Smooth muscle cell (in vitro differentiated cells): Measurements from ENCODE around the gene PCSK4. TPM values are rescaled to one million over a fixed set of nuclear protein-coding genes. Genes with fewer than 3 reads are reported as not detected.

ENCODE experiments used
- DNase-seq: peaks from one replicate; lab custom pipeline; 2025; ENCODE audit not compliant: unreplicated experiment; lab: John Stamatoyannopoulos, UW
- H2AFZ ChIP-seq: fragments of 200-600 bp; sonication (generic); 2 replicates; pipeline ENCODE4 v1.6.0; 2016; ENCODE audit warnings: antibody characterized with exemption, low read depth, mild to moderate bottlenecking
- H3F3A ChIP-seq: fragments of 200-600 bp; sonication (generic); 2 replicates; pipeline ENCODE4 v1.6.0; 2017; ENCODE audit warnings: antibody characterized with exemption, low read depth
- H3K27ac ChIP-seq: fragments of 200-600 bp; sonication (generic); 2 replicates; pipeline ENCODE4 v1.5.1; 2016; ENCODE audit warnings: low read depth, mild to moderate bottlenecking
- H3K27me3 ChIP-seq: fragments of 200-600 bp; sonication (generic); 2 replicates; pipeline ENCODE4 v1.6.1; 2016; ENCODE audit warnings: low read depth, mild to moderate bottlenecking
- H3K36me3 ChIP-seq: fragments of 200-600 bp; sonication (generic); 2 replicates; pipeline ENCODE4 v1.5.1; 2016; ENCODE audit warnings: low read depth
- H3K4me1 ChIP-seq: fragments of 200-600 bp; sonication (generic); 2 replicates; pipeline ENCODE4 v1.5.1; 2016; ENCODE audit warnings: low read depth
- H3K4me2 ChIP-seq: fragments of 200-600 bp; sonication (generic); 2 replicates; pipeline ENCODE4 v1.6.0; 2016; ENCODE audit warnings: mild to moderate bottlenecking
- H3K4me3 ChIP-seq: fragments of 200-600 bp; sonication (generic); 2 replicates; pipeline ENCODE4 v1.5.1; 2016; ENCODE audit warnings: mild to moderate bottlenecking
- H3K79me2 ChIP-seq: fragments of 200-600 bp; sonication (generic); 2 replicates; pipeline ENCODE4 v1.6.0; 2016; ENCODE audit warnings: low read depth, mild to moderate bottlenecking
- H3K9ac ChIP-seq: fragments of 200-600 bp; sonication (generic); 2 replicates; pipeline ENCODE4 v1.6.0; 2016; ENCODE audit warnings: low read depth
- H3K9me3 ChIP-seq: fragments of 200-600 bp; sonication (generic); replicated peaks from 2 replicates; pipeline ENCODE4 v1.5.1; 2016; ENCODE audit warnings: low read depth
- H4K20me1 ChIP-seq: fragments of 200-600 bp; sonication (generic); 2 replicates; pipeline ENCODE4 v1.6.0; 2016; ENCODE audit warnings: low read depth
- WGBS: methylation state at CpG from one replicate; pipeline ENCODE4 v1.1.7; 2016; ENCODE audit warnings: low lambda C conversion rate; 5-methylcytosine and 5-hydroxymethylcytosine counted together
- polyA plus RNA-seq: library from polyadenylated mRNA; unstranded; fragments of >200 nt; fragmentation: Nextera tagmentation; extraction: Ambion mirVana; gene quantifications from 2 replicates; pipeline ENCODE4 v1.2.1, GENCODE V29; 2016
- total RNA-seq: library from RNA; depleted of rRNA; stranded (reverse); fragments of >200 nt; gene quantifications from 2 replicates; pipeline ENCODE4 v1.2.3, GENCODE V29; 2014
- TF ChIP-seq, protein P1 (sequence below): fragments of 200-600 bp; sonication (generic); IDR thresholded peaks from 2 replicates; pipeline ENCODE4 v1.5.1; 2017; ENCODE audit warnings: borderline replicate concordance, mild to moderate bottlenecking, antibody characterized with exemption; ENCODE audit not compliant: insufficient read depth, poor library complexity, severe bottlenecking

The PCSK4 gene
- total and polyA plus RNA-seq, 2 experiments from 2014 or later, result 1.7 to 8.7 TPM

DNA sequence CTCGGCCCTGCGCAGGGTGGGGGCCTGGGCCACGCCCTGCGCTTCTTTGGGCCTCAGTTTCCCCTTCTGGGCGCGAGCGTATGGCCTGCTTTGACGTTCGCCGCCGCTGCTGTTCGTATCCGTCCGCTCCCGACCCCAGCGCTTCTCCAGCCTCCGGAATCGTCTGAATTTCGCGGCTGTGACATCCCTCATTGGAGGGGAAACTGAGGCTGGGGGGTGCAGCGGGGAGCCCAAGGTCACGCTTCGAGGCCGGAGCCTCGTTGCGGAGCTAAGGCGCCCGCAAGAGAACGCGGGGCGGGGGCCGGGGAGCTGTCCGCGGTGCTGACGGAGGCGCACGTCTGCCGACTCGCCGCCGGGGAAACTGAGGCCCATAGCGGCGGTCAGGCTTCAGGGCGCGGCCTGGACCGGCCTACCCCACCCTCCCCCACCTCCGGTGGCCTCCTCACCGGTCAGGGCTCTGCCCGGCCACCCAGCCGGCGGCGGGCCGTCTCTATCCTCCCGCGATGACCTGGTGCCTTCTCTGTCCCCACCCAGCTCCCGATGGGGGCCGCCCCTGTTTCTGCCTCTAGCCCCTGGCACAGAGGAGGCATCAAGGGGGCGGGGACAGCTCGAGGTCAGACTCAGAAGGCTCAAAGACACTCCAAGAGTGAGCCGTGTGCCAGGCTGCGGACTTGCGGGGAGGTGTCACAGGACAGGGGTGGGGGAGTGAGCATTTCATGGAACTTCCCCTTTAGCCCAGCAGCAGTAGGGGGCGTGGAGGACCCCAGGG is 43.3 kb downstream of the PCSK4 start:
- Histone ChIP-seq H3K27me3 (peaks cover 63% of the 10 kb centered on the region), H3K9ac (no peak overlapping the region), H4K20me1 (peaks cover 53% of the 10 kb centered on the region), H3K4me1 (peaks cover 8% of the 10 kb centered on the region), H3F3A (peaks cover 17% of the 10 kb centered on the region), H3K9me3 (no peaks in the 10 kb centered on the region), H3K36me3 (no peaks in the 10 kb centered on the region), H3K79me2 (peaks cover under 1% of the 10 kb centered on the region), H2AFZ (no peak overlapping the region), H3K4me3 (peak overlapping the region; percentile 52), H3K4me2 (peak overlapping the region; percentile 86), H3K27ac (no peak overlapping the region)
- no peak for DNase-seq
- WGBS, result 13% methylated on average over 56 of the region's 63 CpGs
- TF ChIP-seq, protein P1, sequence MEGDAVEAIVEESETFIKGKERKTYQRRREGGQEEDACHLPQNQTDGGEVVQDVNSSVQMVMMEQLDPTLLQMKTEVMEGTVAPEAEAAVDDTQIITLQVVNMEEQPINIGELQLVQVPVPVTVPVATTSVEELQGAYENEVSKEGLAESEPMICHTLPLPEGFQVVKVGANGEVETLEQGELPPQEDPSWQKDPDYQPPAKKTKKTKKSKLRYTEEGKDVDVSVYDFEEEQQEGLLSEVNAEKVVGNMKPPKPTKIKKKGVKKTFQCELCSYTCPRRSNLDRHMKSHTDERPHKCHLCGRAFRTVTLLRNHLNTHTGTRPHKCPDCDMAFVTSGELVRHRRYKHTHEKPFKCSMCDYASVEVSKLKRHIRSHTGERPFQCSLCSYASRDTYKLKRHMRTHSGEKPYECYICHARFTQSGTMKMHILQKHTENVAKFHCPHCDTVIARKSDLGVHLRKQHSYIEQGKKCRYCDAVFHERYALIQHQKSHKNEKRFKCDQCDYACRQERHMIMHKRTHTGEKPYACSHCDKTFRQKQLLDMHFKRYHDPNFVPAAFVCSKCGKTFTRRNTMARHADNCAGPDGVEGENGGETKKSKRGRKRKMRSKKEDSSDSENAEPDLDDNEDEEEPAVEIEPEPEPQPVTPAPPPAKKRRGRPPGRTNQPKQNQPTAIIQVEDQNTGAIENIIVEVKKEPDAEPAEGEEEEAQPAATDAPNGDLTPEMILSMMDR, result no peak

DNA sequence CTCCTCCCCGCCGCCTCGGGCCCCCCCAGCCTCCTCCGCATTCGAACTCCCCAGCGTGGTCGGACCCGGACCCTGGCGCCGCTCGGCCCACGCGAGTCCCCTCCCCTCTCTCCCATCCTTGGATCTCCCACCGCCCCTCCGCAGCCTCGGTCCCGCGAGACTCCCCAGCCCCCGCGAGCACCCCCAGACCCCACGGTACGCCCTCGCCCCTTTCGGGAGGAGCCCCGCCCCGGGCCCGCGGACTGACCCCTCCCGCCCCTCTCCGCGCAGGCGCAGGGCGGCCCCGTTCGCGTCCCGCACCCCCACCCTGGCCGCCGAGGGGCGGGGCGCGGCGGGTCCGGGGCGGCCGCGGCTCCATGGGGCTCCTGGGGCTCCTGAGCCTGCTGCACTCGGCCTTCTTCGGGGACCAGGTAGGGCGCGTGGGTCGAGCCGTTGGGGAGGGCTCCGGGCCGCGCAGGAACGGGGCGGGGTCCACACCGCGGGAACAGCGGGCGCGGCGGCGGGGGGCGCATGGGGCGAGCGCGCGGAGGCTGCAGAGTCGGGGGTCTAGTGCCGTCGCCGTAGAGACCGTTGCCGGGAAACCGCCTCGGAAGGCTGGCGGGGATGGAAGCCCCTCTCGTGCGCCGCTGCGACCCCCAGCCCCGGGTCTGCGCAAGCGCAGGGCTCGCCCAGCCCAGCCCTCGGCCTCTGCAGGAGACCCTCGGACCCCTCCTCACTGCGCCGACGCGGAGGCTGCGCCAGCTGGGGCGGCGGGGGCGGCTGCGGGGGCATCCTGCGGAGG is 44.0 kb downstream of the PCSK4 start:
- H3K79me2 ChIP-seq, result peaks cover 7% of the 10 kb centered on the region
- 7% methylated on average over 35 of the region's 99 CpGs for WGBS
- peaks cover 61% of the 10 kb centered on the region for H4K20me1 ChIP-seq
- H3K27me3 ChIP-seq, result peaks cover 55% of the 10 kb centered on the region
- DNase-seq, result no peak
- H2AFZ ChIP-seq, result no peak overlapping the region
- peak overlapping the region; percentile 52 for H3K4me3 ChIP-seq
- no peak overlapping the region for H3K27ac ChIP-seq
- no peaks in the 10 kb centered on the region for H3K9me3 ChIP-seq
- TF ChIP-seq, protein P1, result no peak
- H3F3A ChIP-seq, result peaks cover 18% of the 10 kb centered on the region
- H3K9ac ChIP-seq, result no peak overlapping the region
- H3K36me3 ChIP-seq, result no peaks in the 10 kb centered on the region
- H3K4me1 ChIP-seq, result peaks cover 8% of the 10 kb centered on the region
- H3K4me2 ChIP-seq, result peak overlapping the region; percentile 86

DNA sequence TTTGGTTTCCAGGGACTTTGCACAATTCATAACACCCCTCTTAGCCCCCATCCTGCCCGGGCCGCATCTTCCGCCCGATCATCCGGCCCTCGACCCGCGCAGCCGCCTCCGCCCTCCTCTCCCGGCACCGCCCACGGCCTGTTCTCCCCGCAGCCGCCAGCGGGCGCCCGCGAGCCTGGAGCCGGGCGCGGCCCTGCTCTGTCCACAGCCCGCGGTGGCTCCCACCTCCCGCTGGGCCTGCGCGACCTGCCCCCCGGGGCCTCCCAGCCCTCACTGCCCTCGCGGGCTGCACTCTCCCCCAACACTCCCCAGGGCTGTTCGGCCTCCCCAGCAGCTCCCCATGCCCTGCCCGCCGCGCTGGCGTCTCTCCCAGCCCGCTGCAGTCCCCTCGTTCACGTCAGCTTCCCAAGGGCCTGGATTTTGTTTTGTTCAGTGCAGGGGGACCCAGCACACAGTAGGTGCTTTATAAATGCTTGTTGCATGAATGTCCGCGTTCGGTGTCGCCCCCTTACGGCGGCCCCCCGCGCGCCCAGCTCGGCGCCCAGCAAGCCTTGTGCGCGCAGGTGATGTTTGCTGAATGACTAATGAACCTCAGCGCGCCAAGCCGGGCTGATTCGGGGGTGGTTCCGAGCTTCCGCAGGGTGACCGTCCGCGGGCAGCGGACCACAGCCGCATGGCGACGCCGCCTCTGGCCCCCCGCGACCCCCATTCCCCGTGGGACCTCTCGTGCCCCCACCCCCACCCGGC is 44.8 kb downstream of the PCSK4 start:
- Histone ChIP-seq H4K20me1 (peaks cover 68% of the 10 kb centered on the region), H3K27me3 (peaks cover 48% of the 10 kb centered on the region), H3K36me3 (no peaks in the 10 kb centered on the region), H2AFZ (no peak overlapping the region), H3K27ac (no peak overlapping the region), H3K4me3 (peak overlapping the region; percentile 52), H3K4me2 (peak overlapping the region; percentile 86), H3K9me3 (no peaks in the 10 kb centered on the region), H3K9ac (no peak overlapping the region), H3K79me2 (peaks cover 15% of the 10 kb centered on the region), H3F3A (peaks cover 22% of the 10 kb centered on the region), H3K4me1 (peaks cover 8% of the 10 kb centered on the region)
- WGBS, result 3% methylated on average over 49 of the region's 70 CpGs
- TF ChIP-seq, protein P1, result peak; percentile 88
- peak; percentile 41 for DNase-seq
